Progenitor cell of endocrine pancreas (in vitro differentiated cells): ENCODE measurements around the gene ANP32A. TPM values are rescaled to one million over a fixed set of nuclear protein-coding genes. Genes with fewer than 3 reads are reported as not detected.

Experiments
- DNase-seq: peaks from one replicate; pipeline ENCODE4 v3.0.0; 2021; ENCODE audit warnings: low spot score; ENCODE audit not compliant: unreplicated experiment
- H3K27ac Mint-ChIP-seq: 2 replicates; pipeline ENCODE4 v1.8.0; 2021; ENCODE audit warnings: mild to moderate bottlenecking, moderate library complexity, mixed read lengths
- H3K27me3 Mint-ChIP-seq: 2 replicates; pipeline ENCODE4 v1.8.0; 2021; ENCODE audit warnings: mixed read lengths
- H3K36me3 Mint-ChIP-seq: 2 replicates; pipeline ENCODE4 v1.8.0; 2022; ENCODE audit warnings: mixed read lengths; ENCODE audit not compliant: insufficient read depth
- H3K4me1 Mint-ChIP-seq: 2 replicates; pipeline ENCODE4 v1.8.0; 2021; ENCODE audit warnings: low read depth, mixed read lengths
- H3K4me3 Mint-ChIP-seq: 2 replicates; pipeline ENCODE4 v1.8.0; 2021; ENCODE audit warnings: low read depth, mild to moderate bottlenecking, moderate library complexity, mixed read lengths
- H3K9me3 Mint-ChIP-seq: 2 replicates; pipeline ENCODE4 v1.8.0; 2021; ENCODE audit warnings: low read depth, mixed read lengths
- CTCF ChIP-seq: fragments of 200-600 bp; sonication (generic); IDR thresholded peaks from one replicate; pipeline ENCODE4 v1.5.0; 2021; ENCODE audit warnings: antibody characterized with exemption, mild to moderate bottlenecking; ENCODE audit not compliant: unreplicated experiment
- total RNA-seq: library from RNA; stranded (reverse); gene quantifications from 2 replicates; pipeline ENCODE4 v1.2.1, GENCODE V29; 2021

Gene ANP32A
- total RNA-seq, 1 donor from 2014 or later = 279 TPM

- no peak overlapping the region for H3K4me3 Mint-ChIP-seq
- TF ChIP-seq CTCF = no peak
- no peak overlapping the region for H3K27ac Mint-ChIP-seq
- DNase-seq = no peak
- no peaks in the 10 kb centered on the region for H3K4me1 Mint-ChIP-seq
- H3K9me3 Mint-ChIP-seq = peaks cover 2% of the 10 kb centered on the region
- H3K36me3 Mint-ChIP-seq = peaks cover 14% of the 10 kb centered on the region
- peaks cover 5% of the 10 kb centered on the region for H3K27me3 Mint-ChIP-seq
Measured at GRCh38 chr15:68774120-68774519, 46.6 kb downstream of the ANP32A start.

GRCh38 chr15:68773036-68773435, 47.7 kb downstream of the ANP32A start:
- Mint-ChIP-seq H3K36me3 (peaks cover 8% of the 10 kb centered on the region), H3K4me1 (no peaks in the 10 kb centered on the region), H3K27me3 (peaks cover 5% of the 10 kb centered on the region), H3K4me3 (no peak overlapping the region), H3K27ac (no peak overlapping the region), H3K9me3 (peaks cover 2% of the 10 kb centered on the region)
- DNase-seq = no peak
- no peak for TF ChIP-seq CTCF

- H3K9me3 Mint-ChIP-seq = peaks cover 2% of the 10 kb centered on the region
- H3K27me3 Mint-ChIP-seq = peaks cover 5% of the 10 kb centered on the region
- DNase-seq = no peak
- H3K36me3 Mint-ChIP-seq = no peaks in the 10 kb centered on the region
- no peak overlapping the region for H3K4me3 Mint-ChIP-seq
- H3K4me1 Mint-ChIP-seq = no peaks in the 10 kb centered on the region
- no peak for TF ChIP-seq CTCF
- no peak overlapping the region for H3K27ac Mint-ChIP-seq
Measured at GRCh38 chr15:68770216-68770615, 50.5 kb downstream of the ANP32A start.

- no peaks in the 10 kb centered on the region for H3K4me1 Mint-ChIP-seq
- peaks cover 2% of the 10 kb centered on the region for H3K9me3 Mint-ChIP-seq
- no peak overlapping the region for H3K27ac Mint-ChIP-seq
- H3K27me3 Mint-ChIP-seq = peaks cover 5% of the 10 kb centered on the region
- H3K36me3 Mint-ChIP-seq = no peaks in the 10 kb centered on the region
- no peak for DNase-seq
- no peak overlapping the region for H3K4me3 Mint-ChIP-seq
- TF ChIP-seq CTCF = no peak
Measured at GRCh38 chr15:68769702-68770101, 51.0 kb downstream of the ANP32A start.

- Mint-ChIP-seq H3K27me3 (peaks cover 5% of the 10 kb centered on the region), H3K36me3 (no peaks in the 10 kb centered on the region), H3K9me3 (no peaks in the 10 kb centered on the region), H3K27ac (no peak overlapping the region), H3K4me1 (no peaks in the 10 kb centered on the region), H3K4me3 (no peak overlapping the region)
- no peak for TF ChIP-seq CTCF
- no peak for DNase-seq
Measured at GRCh38 chr15:68768321-68768720, 52.4 kb downstream of the ANP32A start.
